Measurements from ENCODE around the gene LRMDA.

DNA sequence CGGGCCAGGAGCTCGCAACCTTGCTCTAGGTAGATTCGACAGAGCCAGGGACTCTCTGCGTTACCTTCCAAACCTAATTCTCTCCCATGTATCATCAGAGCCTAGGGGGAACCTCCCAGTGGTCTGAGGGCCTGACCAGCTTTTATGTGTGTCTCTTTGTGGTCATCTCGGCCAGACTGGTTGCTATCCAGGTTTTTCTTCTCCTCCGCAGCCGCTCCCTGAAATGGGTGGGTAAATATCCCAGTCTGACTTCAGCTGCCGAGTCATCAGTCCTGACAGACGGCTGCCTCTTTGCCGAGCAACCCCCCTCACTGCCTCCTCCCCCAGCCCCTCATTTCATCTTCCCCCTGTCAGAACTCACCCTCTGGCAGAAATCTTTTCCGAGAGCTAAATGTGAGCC lies 578.1 kb downstream of the LRMDA start:
- TF ChIP-seq, protein P1, sequence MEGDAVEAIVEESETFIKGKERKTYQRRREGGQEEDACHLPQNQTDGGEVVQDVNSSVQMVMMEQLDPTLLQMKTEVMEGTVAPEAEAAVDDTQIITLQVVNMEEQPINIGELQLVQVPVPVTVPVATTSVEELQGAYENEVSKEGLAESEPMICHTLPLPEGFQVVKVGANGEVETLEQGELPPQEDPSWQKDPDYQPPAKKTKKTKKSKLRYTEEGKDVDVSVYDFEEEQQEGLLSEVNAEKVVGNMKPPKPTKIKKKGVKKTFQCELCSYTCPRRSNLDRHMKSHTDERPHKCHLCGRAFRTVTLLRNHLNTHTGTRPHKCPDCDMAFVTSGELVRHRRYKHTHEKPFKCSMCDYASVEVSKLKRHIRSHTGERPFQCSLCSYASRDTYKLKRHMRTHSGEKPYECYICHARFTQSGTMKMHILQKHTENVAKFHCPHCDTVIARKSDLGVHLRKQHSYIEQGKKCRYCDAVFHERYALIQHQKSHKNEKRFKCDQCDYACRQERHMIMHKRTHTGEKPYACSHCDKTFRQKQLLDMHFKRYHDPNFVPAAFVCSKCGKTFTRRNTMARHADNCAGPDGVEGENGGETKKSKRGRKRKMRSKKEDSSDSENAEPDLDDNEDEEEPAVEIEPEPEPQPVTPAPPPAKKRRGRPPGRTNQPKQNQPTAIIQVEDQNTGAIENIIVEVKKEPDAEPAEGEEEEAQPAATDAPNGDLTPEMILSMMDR (conservative IDR thresholded peaks at IDR 0.05; ENCODE audit: low read length): no peak
- no peak for TF ChIP-seq EZH2phosphoT487 (IDR thresholded peaks at IDR 0.05; ENCODE audit: borderline replicate concordance, low read depth, low read length)

Measured in OCI-LY7 (cell line).